HEK293 (cell line): ENCODE results near the gene CLDN7.

Experiments used
- GFI1B ChIP-seq: fragments of 450-650 bp; formaldehyde crosslinking; IDR thresholded peaks from 2 replicates; pipeline ENCODE4 v1.5.1; 2016; ENCODE audit warnings: missing biosample characterization, missing genetic modification characterization
- GLIS1 ChIP-seq: fragments of 450-650 bp; formaldehyde crosslinking; IDR thresholded peaks from 2 replicates; pipeline ENCODE4 v1.5.1; 2016; ENCODE audit warnings: missing biosample characterization, missing genetic modification characterization
- HOXA7 ChIP-seq: sonication (generic); formaldehyde crosslinking; IDR thresholded peaks from 2 replicates; pipeline ENCODE4 v1.8.1; 2022; ENCODE audit warnings: missing genetic modification reagents, borderline replicate concordance
- KLF1 ChIP-seq: fragments of 450-650 bp; formaldehyde crosslinking; IDR thresholded peaks from 2 replicates; pipeline ENCODE4 v1.5.1; 2016; ENCODE audit warnings: missing biosample characterization, missing genetic modification characterization
- KLF10 ChIP-seq: fragments of 450-650 bp; IDR thresholded peaks from 2 replicates; pipeline ENCODE4 v1.5.1; 2018; ENCODE audit warnings: missing biosample characterization, mild to moderate bottlenecking, missing genetic modification characterization
- KLF16 ChIP-seq: fragments of 450-650 bp; formaldehyde crosslinking; IDR thresholded peaks from 2 replicates; pipeline ENCODE4 v1.5.1; 2017; ENCODE audit warnings: missing biosample characterization, missing genetic modification characterization
- KLF7 ChIP-seq: fragments of 450-650 bp; formaldehyde crosslinking; IDR thresholded peaks from 2 replicates; pipeline ENCODE4 v1.5.1; 2016; ENCODE audit warnings: missing biosample characterization, missing genetic modification characterization, borderline replicate concordance
- KLF8 ChIP-seq: fragments of 450-650 bp; formaldehyde crosslinking; IDR thresholded peaks from 2 replicates; pipeline ENCODE4 v1.5.1; 2016; ENCODE audit warnings: missing biosample characterization, missing genetic modification characterization
- MYNN ChIP-seq: fragments of 450-650 bp; formaldehyde crosslinking; IDR thresholded peaks from 2 replicates; pipeline ENCODE4 v1.5.1; 2016; ENCODE audit warnings: missing biosample characterization, missing genetic modification characterization, borderline replicate concordance
- PBX3 ChIP-seq: sonication (generic); formaldehyde crosslinking; IDR thresholded peaks from 2 replicates; pipeline ENCODE4 v1.8.1; 2022; ENCODE audit warnings: mild to moderate bottlenecking, moderate library complexity, missing genetic modification reagents
- PRDM4 ChIP-seq: fragments of 450-650 bp; formaldehyde crosslinking; IDR thresholded peaks from 2 replicates; pipeline ENCODE4 v1.5.1; 2017; ENCODE audit warnings: missing biosample characterization, missing genetic modification characterization
- PRDM6 ChIP-seq: fragments of 450-650 bp; formaldehyde crosslinking; IDR thresholded peaks from 2 replicates; pipeline ENCODE4 v1.5.1; 2017; ENCODE audit warnings: missing biosample characterization, missing genetic modification characterization
- SCRT1 ChIP-seq: fragments of 450-650 bp; formaldehyde crosslinking; IDR thresholded peaks from 2 replicates; pipeline ENCODE4 v1.5.1; 2016; ENCODE audit warnings: missing biosample characterization, missing genetic modification characterization, borderline replicate concordance
- SP3 ChIP-seq: fragments of 450-650 bp; formaldehyde crosslinking; IDR thresholded peaks from 2 replicates; pipeline ENCODE4 v1.5.1; 2016; ENCODE audit warnings: missing biosample characterization, missing genetic modification characterization
- ZBTB10 ChIP-seq: fragments of 450-650 bp; formaldehyde crosslinking; IDR thresholded peaks from 2 replicates; pipeline ENCODE4 v1.5.1; 2016; ENCODE audit warnings: missing biosample characterization, missing genetic modification characterization
- ZBTB17 ChIP-seq: fragments of 450-650 bp; formaldehyde crosslinking; IDR thresholded peaks from 2 replicates; pipeline ENCODE4 v1.5.1; 2016; ENCODE audit warnings: missing biosample characterization, missing genetic modification characterization
- ZEB2 ChIP-seq: fragments of 450-650 bp; formaldehyde crosslinking; IDR thresholded peaks from 2 replicates; pipeline ENCODE4 v1.5.1; 2016; ENCODE audit warnings: missing biosample characterization, missing genetic modification characterization
- ZFP37 ChIP-seq: fragments of 450-650 bp; formaldehyde crosslinking; IDR thresholded peaks from 2 replicates; pipeline ENCODE4 v1.5.1; 2016; ENCODE audit warnings: missing biosample characterization, missing genetic modification characterization
- ZIC2 ChIP-seq: fragments of 450-650 bp; formaldehyde crosslinking; IDR thresholded peaks from 2 replicates; pipeline ENCODE4 v1.5.1; 2016; ENCODE audit warnings: missing biosample characterization, missing genetic modification characterization
- ZNF133 ChIP-seq: fragments of 450-650 bp; formaldehyde crosslinking; IDR thresholded peaks from 2 replicates; pipeline ENCODE4 v1.5.1; 2016; ENCODE audit warnings: missing biosample characterization, missing genetic modification characterization
- ZNF138 ChIP-seq: fragments of 450-650 bp; formaldehyde crosslinking; IDR thresholded peaks from 2 replicates; pipeline ENCODE4 v1.5.1; 2016; ENCODE audit warnings: missing biosample characterization, missing genetic modification characterization, borderline replicate concordance
- ZNF140 ChIP-seq: fragments of 450-650 bp; formaldehyde crosslinking; IDR thresholded peaks from 2 replicates; pipeline ENCODE4 v1.5.1; 2016; ENCODE audit warnings: missing biosample characterization, missing genetic modification characterization
- ZNF174 ChIP-seq: fragments of 450-650 bp; formaldehyde crosslinking; IDR thresholded peaks from 2 replicates; pipeline ENCODE4 v1.5.0; 2017; ENCODE audit warnings: missing biosample characterization, mild to moderate bottlenecking, missing genetic modification characterization
- ZNF184 ChIP-seq: fragments of 450-650 bp; IDR thresholded peaks from 2 replicates; pipeline ENCODE4 v1.5.1; 2018; ENCODE audit warnings: missing biosample characterization, mild to moderate bottlenecking, missing genetic modification characterization
- ZNF24 ChIP-seq: fragments of 450-650 bp; formaldehyde crosslinking; IDR thresholded peaks from 2 replicates; pipeline ENCODE4 v1.5.1; 2016; ENCODE audit warnings: missing biosample characterization, missing genetic modification characterization
- ZNF266 ChIP-seq: fragments of 450-650 bp; formaldehyde crosslinking; IDR thresholded peaks from 2 replicates; pipeline ENCODE4 v1.5.1; 2016; ENCODE audit warnings: missing biosample characterization, missing genetic modification characterization, low read depth
- ZNF398 ChIP-seq: fragments of 450-650 bp; formaldehyde crosslinking; IDR thresholded peaks from 2 replicates; pipeline ENCODE4 v1.5.1; 2017; ENCODE audit warnings: missing biosample characterization, missing genetic modification characterization
- ZNF423 ChIP-seq: fragments of 450-650 bp; formaldehyde crosslinking; IDR thresholded peaks from 2 replicates; pipeline ENCODE4 v1.5.1; 2016; ENCODE audit warnings: missing biosample characterization, missing genetic modification characterization
- ZNF433 ChIP-seq: fragments of 450-650 bp; formaldehyde crosslinking; IDR thresholded peaks from 2 replicates; pipeline ENCODE4 v1.5.1; 2016; ENCODE audit warnings: missing biosample characterization, missing genetic modification characterization, low read depth
- ZNF514 ChIP-seq: fragments of 450-650 bp; formaldehyde crosslinking; IDR thresholded peaks from 2 replicates; pipeline ENCODE4 v1.5.1; 2016; ENCODE audit warnings: missing biosample characterization, missing genetic modification characterization
- ZNF76 ChIP-seq: fragments of 450-650 bp; formaldehyde crosslinking; IDR thresholded peaks from 2 replicates; pipeline ENCODE4; 2016; ENCODE audit warnings: low read depth, missing biosample characterization, missing genetic modification characterization, borderline replicate concordance
- ZNF843 ChIP-seq: fragments of 450-650 bp; formaldehyde crosslinking; IDR thresholded peaks from 2 replicates; pipeline ENCODE4 v1.5.1; 2016; ENCODE audit warnings: missing biosample characterization, missing genetic modification characterization

Gene CLDN7

GRCh38 chr17:7237761-7238419, 24.4 kb downstream of the CLDN7 start (continued):
- TF ChIP-seq ZBTB10 (tag by site-specific recombination) (peak; percentile 79), KLF7 (tag by site-specific recombination) (peak; percentile 59; the same call in 1 of the 2 replicates), ZNF398 (tag by site-specific recombination) (peak; percentile 45; the same call in 1 of the 2 replicates), PRDM6 (no peak), KLF10 (tag by site-specific recombination) (peak; percentile 69), GFI1B (tag by site-specific recombination) (no peak), ZNF174 (tag by site-specific recombination) (no peak), KLF8 (tag by site-specific recombination) (peak; percentile 80; the same call in 1 of the 2 replicates), SP3 (tag by site-specific recombination) (peak; percentile 81), ZNF76 (tag by site-specific recombination) (peak; percentile 34; the same call in 1 of the 2 replicates), KLF16 (tag by site-specific recombination) (peak; percentile 58; the same call in 1 of the 2 replicates), ZBTB17 (no peak), ZNF843 (tag by site-specific recombination) (no peak), PBX3 (CRISPR knock-in tag) (0 out of 2 replicates have a peak, but pooled peaks have one; percentile 42), ZNF133 (tag by site-specific recombination) (no peak), ZNF514 (tag by site-specific recombination) (no peak), ZNF423 (tag by site-specific recombination) (0 out of 2 replicates have a peak, but pooled peaks have one; percentile 22), ZNF184 (tag by site-specific recombination) (no peak), GLIS1 (tag by site-specific recombination) (peak; percentile 90; the same call in 1 of the 2 replicates), MYNN (tag by site-specific recombination) (no peak), ZEB2 (tag by site-specific recombination) (peak; percentile 76), SCRT1 (tag by site-specific recombination) (no peak), ZFP37 (tag by site-specific recombination) (no peak), ZNF266 (tag by site-specific recombination) (no peak), ZNF140 (tag by site-specific recombination) (no peak), ZIC2 (peak; percentile 28; the same call in 1 of the 2 replicates), KLF1 (tag by site-specific recombination) (peak; percentile 89), ZNF433 (no peak), ZNF138 (no peak), HOXA7 (no peak), PRDM4 (tag by site-specific recombination) (no peak), ZNF24 (tag by site-specific recombination) (no peak)
